Astrocyte (in vitro differentiated cells and primary cell): ENCODE results near the gene IL10RA. TPM values are rescaled to one million over a fixed set of nuclear protein-coding genes. Genes with fewer than 3 reads are reported as not detected.
"Not testable (repeated sequence)": the region's sequence is repeated elsewhere in the genome, so short reads cannot be mapped to it uniquely, and the experiment has no call there.

Source experiments
- DNase-seq: peaks from one replicate; pipeline ENCODE4 v3.0.0-alpha.2; 2010; ENCODE audit warnings: low read depth
- FAIRE-seq: peaks from 2 replicates; lab custom pipeline; 2011; peaks lifted over from hg19 to GRCh38; lab: Jason Lieb, UNC
- H2AFZ ChIP-seq: 2 replicates; pipeline ENCODE4 v1.6.0; 2012; ENCODE audit warnings: low read depth, low read length, inconsistent platforms
- H3K27ac ChIP-seq: 2 replicates; pipeline ENCODE4 v1.5.1; 2011; ENCODE audit warnings: low read depth, low read length, inconsistent platforms
- H3K27me3 ChIP-seq: 2 replicates; pipeline ENCODE4 v1.6.0; 2011; ENCODE audit warnings: low read length, inconsistent platforms; ENCODE audit not compliant: insufficient read depth
- H3K36me3 ChIP-seq: 2 replicates; pipeline ENCODE4 v1.5.1; 2011; ENCODE audit warnings: low read length, inconsistent platforms; ENCODE audit not compliant: insufficient read depth
- H3K4me1 ChIP-seq: 2 replicates; pipeline ENCODE4 v1.5.1; 2011; ENCODE audit warnings: low read length, inconsistent platforms; ENCODE audit not compliant: insufficient read depth
- H3K4me2 ChIP-seq: 2 replicates; pipeline ENCODE4 v1.6.0; 2012; ENCODE audit warnings: low read length, inconsistent platforms
- H3K4me3 ChIP-seq: 2 replicates; pipeline ENCODE4 v1.5.1; 2011; ENCODE audit warnings: low read depth, mild to moderate bottlenecking, low read length, inconsistent platforms; ENCODE audit not compliant: insufficient read depth
- H3K79me2 ChIP-seq: 2 replicates; pipeline ENCODE4 v1.6.0; 2012; ENCODE audit warnings: mild to moderate bottlenecking, low read length, inconsistent platforms; ENCODE audit not compliant: insufficient read depth
- H3K9ac ChIP-seq: 2 replicates; pipeline ENCODE4 v1.6.0; 2012; ENCODE audit warnings: mild to moderate bottlenecking, low read length, inconsistent platforms
- H3K9me3 ChIP-seq: 2 replicates; pipeline ENCODE4 v1.5.1; 2012; ENCODE audit warnings: low read depth, mild to moderate bottlenecking, low read length, inconsistent platforms; ENCODE audit not compliant: insufficient read depth
- H4K20me1 ChIP-seq: 2 replicates; pipeline ENCODE4 v1.6.0; 2012; ENCODE audit warnings: low read length, inconsistent platforms; ENCODE audit not compliant: insufficient read depth
- H3K27ac Mint-ChIP-seq: one replicate; pipeline ENCODE4 v1.8.0; 2021; ENCODE audit warnings: mild to moderate bottlenecking, mixed read lengths; ENCODE audit not compliant: unreplicated experiment
- H3K27me3 Mint-ChIP-seq: one replicate; pipeline ENCODE4 v1.8.0; 2021; ENCODE audit warnings: low read depth, mixed read lengths; ENCODE audit not compliant: unreplicated experiment
- H3K36me3 Mint-ChIP-seq: one replicate; pipeline ENCODE4 v1.8.0; 2021; ENCODE audit warnings: low read depth, mixed read lengths; ENCODE audit not compliant: unreplicated experiment
- H3K4me1 Mint-ChIP-seq: one replicate; pipeline ENCODE4 v1.8.0; 2021; ENCODE audit warnings: low read depth, mixed read lengths; ENCODE audit not compliant: unreplicated experiment
- H3K4me3 Mint-ChIP-seq: one replicate; pipeline ENCODE4 v1.8.0; 2021; ENCODE audit warnings: mild to moderate bottlenecking, moderate library complexity, mixed read lengths; ENCODE audit not compliant: unreplicated experiment
- H3K9me3 Mint-ChIP-seq: one replicate; pipeline ENCODE4 v1.8.0; 2021; ENCODE audit warnings: mild to moderate bottlenecking, mixed read lengths; ENCODE audit not compliant: unreplicated experiment
- CTCF ChIP-seq: IDR thresholded peaks from 2 replicates; pipeline ENCODE4 v1.5.1; 2011; ENCODE audit warnings: low read depth, mild to moderate bottlenecking, inconsistent platforms, low read length, moderate library complexity; ENCODE audit not compliant: insufficient read depth
- EZH2 ChIP-seq: IDR thresholded peaks from 2 replicates; pipeline ENCODE4 v1.6.1; 2012; ENCODE audit warnings: mild to moderate bottlenecking, low read length, inconsistent platforms; ENCODE audit not compliant: insufficient read depth
- total RNA-seq: library from RNA; stranded (reverse); gene quantifications from 2 replicates; pipeline ENCODE4 v1.2.1, GENCODE V29; 2021

The IL10RA gene
- total RNA-seq, 1 donor from 2014 or later: 0.73 TPM

DNA sequence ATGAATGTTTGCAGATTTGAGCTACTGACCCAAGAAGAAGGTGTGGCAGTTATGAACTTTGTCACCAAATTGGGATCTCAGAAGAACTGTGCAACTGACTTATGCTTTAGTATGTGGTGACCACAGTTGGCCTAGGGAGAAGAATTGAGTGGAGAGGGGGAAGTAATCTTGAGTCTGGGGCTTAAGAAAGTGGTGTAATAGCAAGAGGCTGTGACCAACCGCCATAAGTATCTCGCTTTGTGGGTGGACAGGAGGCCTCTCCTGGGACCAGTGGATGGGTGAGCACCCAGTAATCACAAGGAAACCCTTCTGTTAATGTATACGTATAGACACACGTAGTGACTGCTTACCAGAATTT is 12.7 kb upstream of the IL10RA start:
- Histone ChIP-seq H3K4me1 (peaks cover 3% of the 10 kb centered on the region), H3K9me3 (no peaks in the 10 kb centered on the region), H3K4me2 (no peak overlapping the region), H3K79me2 (no peaks in the 10 kb centered on the region), H4K20me1 (no peaks in the 10 kb centered on the region), H3K9ac (no peak overlapping the region), H3K36me3 (no peaks in the 10 kb centered on the region), H3K4me3 (no peak overlapping the region), H2AFZ (no peak overlapping the region), H3K27ac (no peak overlapping the region), H3K27me3 (peaks cover 6% of the 10 kb centered on the region)
- TF ChIP-seq CTCF (no peak), EZH2 (no peak)
- H3K4me1 Mint-ChIP-seq: peaks cover 9% of the 10 kb centered on the region
- no peak overlapping the region for H3K4me3 Mint-ChIP-seq
- FAIRE-seq (no peak), DNase-seq (no peak)
- H3K27ac Mint-ChIP-seq: no peak overlapping the region
- peaks cover 22% of the 10 kb centered on the region for H3K27me3 Mint-ChIP-seq
- H3K36me3 Mint-ChIP-seq: no peaks in the 10 kb centered on the region
- peaks cover 5% of the 10 kb centered on the region for H3K9me3 Mint-ChIP-seq

DNA sequence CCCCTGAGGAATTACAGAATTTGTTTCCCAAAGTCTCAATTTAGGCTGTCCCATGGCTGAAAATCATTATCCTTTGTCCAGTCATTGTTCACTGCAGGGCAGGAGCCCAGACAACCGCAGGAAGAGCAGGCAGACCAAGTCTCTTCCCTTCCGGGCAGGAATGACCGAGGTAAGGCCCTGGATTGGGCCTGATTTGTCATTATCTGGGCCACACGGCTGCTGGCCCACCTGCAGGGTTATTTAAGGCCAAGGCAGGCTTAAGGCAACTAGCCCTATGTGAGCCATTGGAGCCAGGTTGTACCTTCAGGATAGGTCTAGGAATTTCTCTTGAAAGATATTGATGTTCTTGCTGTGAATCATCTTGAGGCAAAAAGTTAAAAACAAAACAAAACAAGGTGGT is 9.7 kb upstream of the IL10RA start:
- TF ChIP-seq CTCF (no peak), EZH2 (no peak)
- Histone ChIP-seq H3K4me1 (no peaks in the 10 kb centered on the region), H3K36me3 (no peaks in the 10 kb centered on the region), H3K27me3 (peaks cover 11% of the 10 kb centered on the region), H3K27ac (no peak overlapping the region), H3K4me3 (no peak overlapping the region), H3K9ac (no peak overlapping the region), H4K20me1 (no peaks in the 10 kb centered on the region), H3K79me2 (no peaks in the 10 kb centered on the region), H3K9me3 (no peaks in the 10 kb centered on the region), H3K4me2 (no peak overlapping the region), H2AFZ (no peak overlapping the region)
- FAIRE-seq (no peak), DNase-seq (no peak)
- Mint-ChIP-seq H3K4me1 (peaks cover 3% of the 10 kb centered on the region), H3K4me3 (no peak overlapping the region), H3K9me3 (peaks cover 9% of the 10 kb centered on the region), H3K27ac (no peak overlapping the region), H3K27me3 (peaks cover 35% of the 10 kb centered on the region), H3K36me3 (no peaks in the 10 kb centered on the region)

DNA sequence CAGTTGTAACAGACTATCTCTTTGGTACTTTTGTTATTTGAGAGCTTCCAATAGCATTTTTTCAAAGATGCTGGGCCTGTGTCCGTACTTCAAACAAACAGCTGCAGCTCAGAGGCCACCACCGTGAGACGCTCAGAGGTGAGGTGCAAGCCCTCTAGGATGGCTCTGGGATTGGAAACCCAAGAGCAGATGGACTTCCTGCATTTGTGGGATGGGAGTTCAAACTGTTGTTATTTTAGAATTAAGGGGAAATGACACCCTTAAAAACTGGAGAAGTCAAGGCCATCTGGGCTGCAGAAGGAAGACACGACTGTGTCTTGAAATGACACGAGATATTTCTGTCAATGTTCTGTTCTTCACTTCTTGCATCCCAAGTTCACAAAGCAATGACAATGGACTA is 9.2 kb upstream of the IL10RA start:
- H3K4me2 ChIP-seq: no peak overlapping the region
- DNase-seq (no peak), FAIRE-seq (no peak)
- Mint-ChIP-seq H3K4me3 (no peak overlapping the region), H3K9me3 (peaks cover 9% of the 10 kb centered on the region), H3K27me3 (peaks cover 40% of the 10 kb centered on the region), H3K36me3 (no peaks in the 10 kb centered on the region), H3K27ac (no peak overlapping the region), H3K4me1 (peaks cover 3% of the 10 kb centered on the region)
- H3K9ac ChIP-seq: no peak overlapping the region
- no peaks in the 10 kb centered on the region for H4K20me1 ChIP-seq
- TF ChIP-seq CTCF (no peak), EZH2 (no peak)
- H3K4me3 ChIP-seq: no peak overlapping the region
- H3K27me3 ChIP-seq: peaks cover 13% of the 10 kb centered on the region
- no peaks in the 10 kb centered on the region for H3K9me3 ChIP-seq
- H2AFZ ChIP-seq: no peak overlapping the region
- no peak overlapping the region for H3K27ac ChIP-seq
- H3K36me3 ChIP-seq: no peaks in the 10 kb centered on the region
- no peaks in the 10 kb centered on the region for H3K79me2 ChIP-seq
- no peaks in the 10 kb centered on the region for H3K4me1 ChIP-seq

- not testable (repeated sequence) for H3K9me3 Mint-ChIP-seq, FAIRE-seq, H3K27ac Mint-ChIP-seq, H3K4me3 ChIP-seq, H3K9me3 ChIP-seq, DNase-seq, H2AFZ ChIP-seq, H4K20me1 ChIP-seq, H3K4me1 ChIP-seq, H3K79me2 ChIP-seq, H3K4me1 Mint-ChIP-seq, H3K36me3 ChIP-seq, H3K4me3 Mint-ChIP-seq, H3K27ac ChIP-seq, H3K9ac ChIP-seq, H3K36me3 Mint-ChIP-seq, H3K4me2 ChIP-seq
- peaks cover 13% of the 10 kb centered on the region for H3K27me3 ChIP-seq
- peaks cover 40% of the 10 kb centered on the region for H3K27me3 Mint-ChIP-seq
Observed at GRCh38 chr11:117977612-117978264, 8.5 kb upstream of the IL10RA start.
